ENCODE measurements around the gene DALRD3.

Gene DALRD3

DNA sequence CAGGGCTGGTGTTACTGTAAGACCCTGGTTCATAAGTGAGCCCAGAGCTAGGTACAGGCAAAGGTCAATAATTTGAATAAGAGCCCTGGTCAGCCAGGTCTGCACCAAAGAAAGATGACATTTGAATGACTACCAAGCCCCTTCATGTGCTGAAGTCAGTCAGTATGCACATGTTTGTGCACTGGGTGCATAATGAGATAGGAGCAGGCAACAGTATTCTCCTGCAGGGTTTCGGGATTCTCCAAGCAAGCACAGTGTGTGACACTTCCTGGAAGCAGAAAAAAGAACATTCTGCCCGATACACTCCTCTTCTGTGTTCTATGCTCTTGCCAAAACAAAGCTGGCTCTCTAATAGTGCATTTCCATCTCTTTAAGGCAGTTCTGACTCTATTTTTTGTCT, 16.3 kb upstream of the DALRD3 start:
- CTCF ChIA-PET, result no interaction called here
- POLR2A ChIA-PET, result interaction anchor here (1.4 kb wide), 1 partner anchor 11 kb away, joined by 5 read pairs; no protein-coding TSS in a partner anchor
- no peak for TF ChIP-seq HDGF (IDR thresholded peaks at IDR 0.05; ENCODE audit: borderline replicate concordance)
- no peak for TF ChIP-seq SUZ12 (IDR thresholded peaks at IDR 0.05)
- TF ChIP-seq FOXK2 (IDR thresholded peaks at IDR 0.05), result no peak
- TF ChIP-seq ARNT (IDR thresholded peaks at IDR 0.05), result no peak
- no peak for TF ChIP-seq ZNF384 (IDR thresholded peaks at IDR 0.05)
- no peak for TF ChIP-seq FOXM1 (IDR thresholded peaks at IDR 0.05; ENCODE audit: borderline replicate concordance)
- no peak for TF ChIP-seq SP1 (IDR thresholded peaks at IDR 0.05)
- no peak for TF ChIP-seq LEF1 (IDR thresholded peaks at IDR 0.05; ENCODE audit: borderline replicate concordance)
- no peak for TF ChIP-seq TARDBP (IDR thresholded peaks at IDR 0.05)
- TF ChIP-seq, protein P1, sequence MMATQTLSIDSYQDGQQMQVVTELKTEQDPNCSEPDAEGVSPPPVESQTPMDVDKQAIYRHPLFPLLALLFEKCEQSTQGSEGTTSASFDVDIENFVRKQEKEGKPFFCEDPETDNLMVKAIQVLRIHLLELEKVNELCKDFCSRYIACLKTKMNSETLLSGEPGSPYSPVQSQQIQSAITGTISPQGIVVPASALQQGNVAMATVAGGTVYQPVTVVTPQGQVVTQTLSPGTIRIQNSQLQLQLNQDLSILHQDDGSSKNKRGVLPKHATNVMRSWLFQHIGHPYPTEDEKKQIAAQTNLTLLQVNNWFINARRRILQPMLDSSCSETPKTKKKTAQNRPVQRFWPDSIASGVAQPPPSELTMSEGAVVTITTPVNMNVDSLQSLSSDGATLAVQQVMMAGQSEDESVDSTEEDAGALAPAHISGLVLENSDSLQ (IDR thresholded peaks at IDR 0.05), result no peak
- TF ChIP-seq FOXA1 (IDR thresholded peaks at IDR 0.05), result no peak
- TF ChIP-seq NFRKB (IDR thresholded peaks at IDR 0.05), result no peak
- TF ChIP-seq L3MBTL2 (conservative IDR thresholded peaks at IDR 0.05), result no peak
- no peak for TF ChIP-seq ELF4 (IDR thresholded peaks at IDR 0.05)
- TF ChIP-seq BHLHE40 (IDR thresholded peaks at IDR 0.05; ENCODE audit: borderline replicate concordance), result no peak
- no peak for TF ChIP-seq CTBP1 (IDR thresholded peaks at IDR 0.05; ENCODE audit: borderline replicate concordance)
- no peak for DNase-seq (ENCODE audit: extremely low spot score)

DNA sequence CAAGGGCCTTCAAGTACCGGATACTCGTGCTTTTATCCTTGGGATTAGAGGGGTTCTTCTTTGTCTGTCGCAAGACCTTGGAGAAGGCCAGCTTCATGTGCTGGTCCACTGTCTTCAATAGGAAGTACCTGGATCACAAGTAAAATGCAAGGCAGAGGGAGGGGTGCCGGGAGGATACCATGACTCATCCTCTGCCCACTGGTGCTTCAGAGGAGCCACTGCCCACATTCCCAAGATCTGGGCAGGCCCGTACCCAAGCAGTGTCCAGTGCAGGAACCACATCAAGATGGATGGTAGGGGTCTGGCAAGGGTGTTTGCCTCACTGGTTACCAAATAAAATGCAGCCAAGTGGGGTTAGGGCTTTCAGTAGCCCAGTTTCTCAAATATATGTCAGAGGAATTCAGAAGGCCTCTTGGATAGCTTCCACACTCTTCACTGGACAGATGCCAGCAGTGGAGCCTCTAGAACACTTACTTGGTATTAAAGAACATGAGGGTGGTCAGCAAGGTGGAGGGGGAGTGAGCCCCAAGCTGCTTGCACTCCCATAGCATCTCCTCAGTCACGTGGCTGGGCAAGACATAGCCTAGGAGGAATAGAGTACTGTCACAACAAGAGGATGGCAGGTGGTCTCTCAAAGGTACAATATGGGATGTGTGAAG, 14.4 kb upstream of the DALRD3 start:
- no peak for DNase-seq (ENCODE audit: extremely low spot score)
- TF ChIP-seq HDGF (IDR thresholded peaks at IDR 0.05; ENCODE audit: borderline replicate concordance) (no peak), CTBP1 (IDR thresholded peaks at IDR 0.05; ENCODE audit: borderline replicate concordance) (no peak)
- CTCF ChIA-PET, result no interaction called here
- POLR2A ChIA-PET, result interaction anchor here (2.1 to 3.3 kb wide), 3 partner anchors 12 to 61 kb away, joined by 6 to 19 read pairs (median 14); partner anchors contain the start of genes NDUFAF3, QRICH1 and WDR6

- ChIA-PET POLR2A (interaction anchor here (0.6 to 3.3 kb wide), 5 partner anchors 9 to 91 kb away, joined by 3 to 19 read pairs (median 6); partner anchors contain the start of genes NDUFAF3, QRICH1, USP19 and WDR6), CTCF (interaction anchor here (0.6 kb wide), 1 partner anchor 268 kb away, joined by 9 read pairs; no protein-coding TSS in a partner anchor)
- DNase-seq (ENCODE audit: extremely low spot score), result no peak
These were observed 11.9 kb upstream of the DALRD3 start for GRCh38 chr3:49030321-49030720.

DNA sequence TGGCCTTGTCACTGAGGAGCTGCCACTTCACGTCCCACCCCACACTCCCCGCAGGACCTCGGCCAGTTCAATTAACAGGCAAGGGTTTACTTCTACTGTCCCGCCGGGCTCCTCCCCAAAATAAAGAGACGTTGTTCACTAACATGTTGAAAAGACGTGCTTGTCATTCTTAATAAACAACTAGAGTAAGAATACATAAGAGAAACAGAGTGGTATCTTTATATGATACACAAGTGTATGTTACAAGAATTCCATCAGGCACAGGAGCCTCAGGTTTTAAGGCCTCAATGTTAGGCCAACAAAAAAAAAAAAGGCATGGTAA, 11.1 kb upstream of the DALRD3 start:
- DNase-seq (ENCODE audit: extremely low spot score), result no peak
- TF ChIP-seq NFRKB (IDR thresholded peaks at IDR 0.05), result no peak
- no peak for TF ChIP-seq SUZ12 (IDR thresholded peaks at IDR 0.05)
- TF ChIP-seq SP1 (IDR thresholded peaks at IDR 0.05), result no peak
- no peak for TF ChIP-seq BHLHE40 (IDR thresholded peaks at IDR 0.05; ENCODE audit: borderline replicate concordance)
- TF ChIP-seq FOXM1 (IDR thresholded peaks at IDR 0.05; ENCODE audit: borderline replicate concordance), result no peak
- no peak for TF ChIP-seq LEF1 (IDR thresholded peaks at IDR 0.05; ENCODE audit: borderline replicate concordance)
- no peak for TF ChIP-seq HDGF (IDR thresholded peaks at IDR 0.05; ENCODE audit: borderline replicate concordance)
- no peak for TF ChIP-seq ARNT (IDR thresholded peaks at IDR 0.05)
- TF ChIP-seq FOXA1 (IDR thresholded peaks at IDR 0.05), result no peak
- TF ChIP-seq CTBP1 (IDR thresholded peaks at IDR 0.05; ENCODE audit: borderline replicate concordance), result no peak
- TF ChIP-seq FOXK2 (IDR thresholded peaks at IDR 0.05), result no peak
- TF ChIP-seq TARDBP (IDR thresholded peaks at IDR 0.05), result no peak
- no peak for TF ChIP-seq ZNF384 (IDR thresholded peaks at IDR 0.05)
- TF ChIP-seq, protein P1 (IDR thresholded peaks at IDR 0.05), result no peak
- TF ChIP-seq ELF4 (IDR thresholded peaks at IDR 0.05), result no peak
- no peak for TF ChIP-seq L3MBTL2 (conservative IDR thresholded peaks at IDR 0.05)
- ChIA-PET POLR2A (interaction anchor here (0.5 to 2.3 kb wide), 21 partner anchors 10 to 312 kb away, joined by 3 to 36 read pairs (median 5); partner anchors contain the start of genes DALRD3, IP6K2, LAMB2 and QARS1), CTCF (interaction anchor here (1.4 kb wide), 1 partner anchor 290 kb away, joined by 3 read pairs; no protein-coding TSS in a partner anchor)

More at GRCh38 chr3:49030321-49030720, 11.9 kb upstream of the DALRD3 start:
- no peak for TF ChIP-seq FOXA1 (IDR thresholded peaks at IDR 0.05)
- no peak for TF ChIP-seq LEF1 (IDR thresholded peaks at IDR 0.05; ENCODE audit: borderline replicate concordance)
- TF ChIP-seq BHLHE40 (IDR thresholded peaks at IDR 0.05; ENCODE audit: borderline replicate concordance), result no peak
- TF ChIP-seq, protein P1 (IDR thresholded peaks at IDR 0.05), result no peak
- TF ChIP-seq SP1 (IDR thresholded peaks at IDR 0.05), result no peak
- TF ChIP-seq CTBP1 (IDR thresholded peaks at IDR 0.05; ENCODE audit: borderline replicate concordance), result no peak
- TF ChIP-seq NFRKB (IDR thresholded peaks at IDR 0.05), result no peak
- no peak for TF ChIP-seq L3MBTL2 (conservative IDR thresholded peaks at IDR 0.05)
- no peak for TF ChIP-seq TARDBP (IDR thresholded peaks at IDR 0.05)
- no peak for TF ChIP-seq ZNF384 (IDR thresholded peaks at IDR 0.05)

- DNase-seq (ENCODE audit: extremely low spot score), result peak; percentile 95
- TF ChIP-seq FOXM1 (IDR thresholded peaks at IDR 0.05; ENCODE audit: borderline replicate concordance), result no peak
- no peak for TF ChIP-seq BHLHE40 (IDR thresholded peaks at IDR 0.05; ENCODE audit: borderline replicate concordance)
- TF ChIP-seq ARNT (IDR thresholded peaks at IDR 0.05), result no peak
- no peak for TF ChIP-seq FOXA1 (IDR thresholded peaks at IDR 0.05)
- TF ChIP-seq, protein P1 (IDR thresholded peaks at IDR 0.05), result peak; percentile 24; the same call in 1 of the 2 replicates
- peak; percentile 98 for TF ChIP-seq L3MBTL2 (conservative IDR thresholded peaks at IDR 0.05)
- TF ChIP-seq ELF4 (IDR thresholded peaks at IDR 0.05), result peak; percentile 94
- no peak for TF ChIP-seq ZNF384 (IDR thresholded peaks at IDR 0.05)
- TF ChIP-seq FOXK2 (IDR thresholded peaks at IDR 0.05), result no peak
- TF ChIP-seq TARDBP (IDR thresholded peaks at IDR 0.05), result 0 out of 2 replicates have a peak, but pooled peaks have one; percentile 49
- no peak for TF ChIP-seq CTBP1 (IDR thresholded peaks at IDR 0.05; ENCODE audit: borderline replicate concordance)
- TF ChIP-seq HDGF (IDR thresholded peaks at IDR 0.05; ENCODE audit: borderline replicate concordance), result no peak
- no peak for TF ChIP-seq SUZ12 (IDR thresholded peaks at IDR 0.05)
- TF ChIP-seq NFRKB (IDR thresholded peaks at IDR 0.05), result no peak
- TF ChIP-seq SP1 (IDR thresholded peaks at IDR 0.05), result no peak
- CTCF ChIA-PET, result interaction anchor here (0.7 to 1.4 kb wide), 2 partner anchors 41 to 289 kb away, joined by 3 to 6 read pairs; no protein-coding TSS in a partner anchor
- POLR2A ChIA-PET, result interaction anchor here (0.5 to 2.3 kb wide), 21 partner anchors 10 to 312 kb away, joined by 3 to 36 read pairs (median 5); partner anchors contain the start of genes DALRD3, IP6K2, LAMB2 and QARS1
These were observed 10.5 kb upstream of the DALRD3 start, which contains the start of gene IMPDH2 for GRCh38 chr3:49028673-49029562. TSS of gene IMPDH2 (minus strand) at chr3:49029398. CDS start at chr3:49029350, 48 bp downstream.

All from HEK293T (cell line).